ENCODE measurements around the gene CDRT4.

CDRT4 gene

DNA sequence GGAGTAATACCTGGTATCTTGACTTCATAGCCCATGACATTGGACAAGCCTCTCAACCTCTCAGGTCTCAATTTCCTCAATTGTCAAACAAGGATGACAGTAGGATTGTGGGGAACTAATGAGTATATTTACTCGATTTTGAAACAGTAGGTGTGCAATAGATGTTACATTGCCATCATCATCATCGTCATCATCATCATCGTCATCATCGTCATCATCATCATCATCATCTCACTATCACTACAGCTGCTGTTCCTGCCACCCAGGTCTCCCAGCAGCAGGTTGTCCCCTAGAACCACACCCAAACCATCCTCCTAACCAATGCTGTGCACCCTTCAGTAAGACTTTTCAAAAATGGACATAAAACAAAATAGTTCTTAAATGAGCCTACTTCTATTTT, 24.8 kb upstream of the CDRT4 start:
- DNase-seq, result no peak

DNA sequence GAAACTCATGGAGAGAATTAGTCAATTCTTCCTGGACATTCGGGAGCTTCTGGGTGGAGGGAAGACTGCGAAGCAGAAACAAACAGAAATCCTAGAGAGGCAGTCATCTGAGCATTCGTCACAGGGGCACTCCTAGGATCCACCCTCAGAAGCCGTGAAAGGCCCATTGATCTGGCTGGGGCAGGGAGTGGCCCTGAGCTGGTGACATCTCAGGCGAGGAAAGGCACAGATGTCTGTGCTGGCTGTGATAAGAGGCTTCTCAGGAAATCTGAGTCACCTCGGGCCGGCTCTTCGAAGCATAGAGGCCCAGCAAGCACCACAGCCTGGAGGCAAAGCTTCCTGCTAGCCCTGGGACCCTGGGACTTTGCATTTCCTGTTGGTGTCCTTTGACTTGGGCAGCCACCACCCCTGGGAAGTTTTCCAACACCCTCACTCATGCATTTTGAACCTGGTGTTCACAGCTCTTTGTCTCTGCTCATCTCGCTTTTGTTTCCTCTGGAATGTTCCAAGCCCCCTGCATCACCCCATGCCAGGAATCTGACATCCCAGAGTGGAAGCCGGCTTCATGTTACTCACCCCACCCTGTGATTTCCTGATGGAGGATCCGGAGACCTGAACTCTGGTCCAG, 23.3 kb upstream of the CDRT4 start:
- no peak for DNase-seq

DNA sequence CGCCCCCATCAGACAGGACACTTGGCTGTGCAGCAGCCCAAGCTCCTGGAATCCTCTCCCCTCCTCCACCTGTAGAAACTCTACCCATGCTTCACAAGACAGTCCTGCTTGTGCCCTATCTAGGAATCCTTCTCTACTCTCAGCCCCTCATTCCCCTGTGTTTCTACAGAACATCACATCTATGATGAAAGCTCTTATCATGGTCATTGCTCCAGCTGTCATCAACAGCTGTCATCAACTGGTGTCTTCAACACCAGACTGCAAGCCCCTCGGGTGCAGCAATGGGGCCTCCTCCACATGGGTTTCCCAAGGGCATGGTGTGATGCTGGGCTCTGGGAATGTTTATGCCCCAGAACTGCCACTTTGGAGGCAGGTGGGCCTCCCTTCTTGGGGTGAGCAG, 21.1 kb upstream of the CDRT4 start:
- no peak for DNase-seq

DNA sequence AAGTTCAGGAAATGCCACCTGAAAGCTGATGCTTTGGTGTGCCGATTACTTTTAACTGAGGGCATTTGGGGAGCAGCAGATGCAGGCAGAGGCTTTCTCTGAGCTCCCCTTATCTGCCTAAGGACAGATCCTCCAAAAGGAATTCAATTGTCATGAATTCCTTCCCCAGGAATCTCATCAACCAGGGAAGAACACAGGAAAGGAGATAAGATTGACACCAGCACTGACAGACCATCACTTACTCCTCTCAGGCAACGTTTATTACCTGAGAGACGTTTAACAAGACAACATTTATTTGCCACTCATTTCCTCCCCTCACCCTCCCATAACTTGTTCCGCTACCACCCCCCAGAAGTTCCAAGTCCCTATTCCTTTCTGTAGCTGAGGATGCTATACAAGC, 17.6 kb upstream of the CDRT4 start:
- DNase-seq, result no peak

DNA sequence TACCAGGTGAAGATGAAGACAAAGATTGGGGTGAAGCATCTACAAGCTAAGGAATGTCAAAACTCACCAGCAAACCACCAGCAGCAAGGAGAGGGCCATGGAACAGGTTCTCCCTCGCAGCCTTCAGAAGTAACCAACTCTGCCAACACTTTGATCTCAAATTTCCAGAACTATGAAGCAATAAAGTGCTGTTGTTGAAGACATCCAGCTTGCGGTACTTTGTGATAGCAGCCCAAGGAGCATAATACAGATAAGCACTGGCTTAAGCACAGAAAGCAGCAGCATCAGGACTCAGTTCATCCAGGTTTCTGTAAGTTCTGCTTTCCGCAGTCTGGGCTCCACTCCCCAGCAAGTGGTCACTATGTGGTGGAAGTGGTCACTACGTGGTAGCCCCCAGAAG, 16.0 kb upstream of the CDRT4 start:
- DNase-seq, result no peak

DNA sequence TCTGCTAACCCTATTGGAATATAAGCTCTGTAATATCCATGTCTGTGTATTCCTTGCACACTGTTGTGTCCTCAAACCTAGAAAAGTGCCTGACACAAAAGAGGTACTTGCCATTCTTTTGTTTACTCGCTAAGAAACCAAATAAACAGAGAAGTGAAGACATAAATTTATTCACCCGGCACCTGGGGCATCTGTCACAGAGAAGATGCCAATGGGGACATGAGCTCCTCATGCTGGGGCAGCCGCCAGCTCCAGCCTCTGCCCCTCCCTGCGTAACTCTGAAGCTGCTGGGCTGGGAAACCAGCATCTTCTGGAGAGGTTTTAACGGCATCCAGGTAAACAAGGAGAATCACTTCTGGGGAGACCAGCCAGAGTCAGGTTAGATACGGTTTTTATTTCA, 15.1 kb upstream of the CDRT4 start:
- no peak for DNase-seq

DNA sequence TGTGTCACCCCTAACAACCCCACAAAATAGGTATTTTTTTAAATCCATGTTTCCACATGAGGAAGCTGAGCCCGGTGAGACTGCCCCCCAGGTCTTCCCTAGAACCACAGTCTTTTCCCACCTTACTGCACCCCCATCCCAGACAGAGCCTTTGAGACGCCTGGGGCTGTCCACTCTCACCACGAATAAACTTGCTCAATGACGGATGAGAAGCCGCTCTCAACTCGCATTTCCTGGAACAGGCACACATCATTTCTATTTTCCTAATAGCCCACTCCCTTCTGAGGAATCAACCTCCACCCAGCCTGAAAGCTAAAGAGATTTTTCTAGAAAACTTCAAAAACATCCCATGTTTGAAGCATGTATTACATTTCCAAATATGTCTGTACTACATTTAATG, 14.1 kb upstream of the CDRT4 start:
- DNase-seq, result no peak

DNA sequence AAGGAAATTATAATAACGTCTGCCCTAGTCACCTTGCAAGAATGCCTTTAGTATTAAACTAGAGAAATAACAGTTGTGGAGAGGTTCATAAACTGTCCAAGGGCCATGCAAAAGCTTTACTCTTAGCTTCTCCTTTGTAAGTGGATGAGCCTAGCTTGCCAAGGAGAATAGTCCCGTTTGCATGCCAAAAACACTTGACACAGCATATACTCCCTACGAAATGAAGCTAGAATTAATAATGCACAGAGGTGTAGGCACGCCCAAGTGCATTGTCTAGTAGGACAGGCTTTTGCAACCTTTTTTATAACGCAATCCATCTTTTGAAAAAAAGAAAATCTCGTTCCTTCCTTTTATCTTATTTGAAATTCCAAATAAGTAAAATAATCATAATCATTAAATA, 12.8 kb upstream of the CDRT4 start:
- DNase-seq, result no peak

DNA sequence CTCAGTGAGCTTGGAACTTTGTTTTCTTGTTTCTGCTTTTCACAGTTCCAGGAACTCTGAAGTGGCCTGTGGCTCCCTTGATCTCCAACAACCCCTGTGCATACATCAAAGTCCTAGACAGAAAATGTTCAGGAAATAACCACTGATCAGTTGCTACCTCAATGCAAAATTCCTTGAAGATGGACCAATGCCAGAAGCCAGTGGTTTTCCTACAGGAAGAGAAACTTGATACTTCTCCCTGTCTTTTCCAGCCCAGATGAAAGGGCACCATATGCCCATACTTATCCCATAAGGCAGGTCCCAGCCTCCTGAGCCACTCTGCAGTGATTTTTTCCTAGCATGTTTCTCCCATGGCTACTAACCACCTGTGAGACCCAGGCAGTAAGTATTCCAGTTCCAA, 12.3 kb upstream of the CDRT4 start:
- DNase-seq, result no peak

DNA sequence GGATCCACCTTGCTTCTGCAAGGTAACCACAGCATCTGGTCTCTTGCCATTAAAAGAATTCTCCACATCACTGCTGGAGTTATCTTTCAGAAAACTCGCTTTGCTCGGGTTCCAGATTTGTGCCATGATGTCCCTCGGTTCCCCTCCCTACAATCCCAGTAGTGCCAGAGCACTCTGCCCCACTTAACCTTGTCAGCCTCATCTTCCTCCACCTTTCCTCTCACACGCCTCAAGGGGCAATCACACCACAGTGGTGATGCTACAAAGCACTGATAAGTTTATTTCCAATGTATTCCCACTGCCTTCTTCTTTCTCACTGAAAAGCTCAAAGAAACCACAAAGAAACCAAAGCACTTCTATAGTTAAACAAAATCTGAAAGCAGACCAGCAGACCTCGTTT, 11.4 kb upstream of the CDRT4 start:
- DNase-seq, result no peak

DNA sequence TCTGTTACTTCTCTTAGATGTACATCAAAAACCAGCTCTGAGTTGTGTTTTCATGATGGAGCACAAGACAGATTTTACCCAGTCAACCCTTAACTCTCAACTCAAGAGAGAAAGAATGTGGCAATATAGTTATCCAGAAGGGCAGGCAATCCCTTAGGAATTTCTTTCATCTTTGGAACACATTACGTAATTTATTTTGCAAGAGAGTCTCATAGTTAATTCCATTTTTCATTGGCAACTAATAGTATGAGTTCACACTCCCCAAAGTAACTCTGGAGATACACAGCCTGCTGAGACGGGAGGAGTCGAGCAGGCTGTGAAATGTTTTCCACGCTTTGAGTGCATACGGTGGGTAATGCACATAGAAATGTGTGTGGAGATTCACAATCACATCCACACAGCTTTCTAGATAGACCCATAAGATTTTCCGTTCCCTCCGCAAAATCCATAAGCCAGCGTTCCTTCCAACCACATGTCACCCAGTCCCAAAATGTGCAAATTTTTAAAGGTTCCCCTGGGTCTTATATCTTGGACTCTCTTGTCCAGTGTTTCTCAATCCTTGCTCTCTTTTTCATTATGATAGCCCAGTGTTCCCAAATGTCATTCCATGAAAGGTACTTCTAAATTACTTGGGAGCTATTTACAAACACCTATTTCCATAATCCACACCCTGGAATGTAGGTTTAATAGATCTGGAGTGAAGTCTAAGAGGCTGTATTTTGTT, 8.4 kb upstream of the CDRT4 start:
- no peak for DNase-seq

DNA sequence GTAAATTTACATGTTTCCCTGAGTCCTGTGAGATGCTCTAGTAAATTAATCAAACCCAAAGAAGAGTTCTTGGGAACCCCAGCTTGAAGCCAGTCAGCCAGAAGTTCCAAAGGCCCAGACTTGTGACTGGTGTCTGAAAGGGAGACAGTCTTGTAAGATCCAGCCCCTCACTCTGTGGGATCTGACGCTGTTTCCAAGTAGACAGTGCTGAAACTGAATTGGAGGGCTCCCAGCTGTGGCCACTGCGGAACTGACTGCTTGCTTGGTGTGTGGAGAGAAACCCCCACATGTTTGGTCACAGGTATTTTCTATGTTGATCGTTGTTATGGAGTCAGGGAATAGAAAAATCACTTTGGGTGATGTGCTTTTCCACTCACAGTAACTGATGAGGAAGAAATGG, 5.5 kb upstream of the CDRT4 start:
- no peak for DNase-seq

DNA sequence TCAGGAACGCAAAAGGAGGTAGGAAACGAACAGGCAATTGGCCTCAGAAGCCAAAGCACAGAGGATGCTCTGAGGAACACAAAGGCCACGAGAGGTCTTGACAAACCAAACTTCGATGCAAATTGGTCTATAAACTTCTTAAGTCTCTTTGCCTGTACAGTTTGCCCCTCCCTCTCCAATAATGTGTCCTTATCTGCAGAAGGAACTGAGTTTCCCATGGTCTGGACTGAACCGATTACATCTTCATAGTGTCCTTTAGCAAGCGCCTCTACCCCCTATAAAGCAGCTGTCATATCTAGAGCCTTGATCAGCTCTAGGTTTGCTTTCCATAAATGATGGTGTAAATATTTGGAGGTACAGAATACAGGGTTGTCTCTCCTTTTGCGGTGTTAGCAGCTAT, 3.1 kb upstream of the CDRT4 start:
- DNase-seq, result no peak

DNA sequence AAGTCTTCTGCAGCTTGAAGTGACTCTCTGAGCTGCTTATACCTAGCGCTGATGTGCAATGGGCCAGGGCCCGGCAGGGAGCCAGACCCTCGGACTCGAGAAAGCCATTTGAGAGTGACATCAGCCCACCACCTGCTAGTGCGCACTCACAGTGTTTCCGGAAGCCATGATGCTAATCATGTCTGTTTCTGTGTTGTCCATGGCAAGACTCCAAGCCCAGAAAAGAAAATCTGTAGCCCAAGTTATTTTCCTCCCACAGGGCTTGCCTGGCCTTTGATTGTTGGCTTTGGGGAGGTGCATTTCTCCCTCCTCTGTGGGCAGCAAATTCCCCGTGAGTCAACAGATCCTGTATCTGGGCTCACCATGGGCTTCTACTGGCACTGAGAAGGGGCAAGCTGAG, 1.8 kb upstream of the CDRT4 start:
- no peak for DNase-seq

DNA sequence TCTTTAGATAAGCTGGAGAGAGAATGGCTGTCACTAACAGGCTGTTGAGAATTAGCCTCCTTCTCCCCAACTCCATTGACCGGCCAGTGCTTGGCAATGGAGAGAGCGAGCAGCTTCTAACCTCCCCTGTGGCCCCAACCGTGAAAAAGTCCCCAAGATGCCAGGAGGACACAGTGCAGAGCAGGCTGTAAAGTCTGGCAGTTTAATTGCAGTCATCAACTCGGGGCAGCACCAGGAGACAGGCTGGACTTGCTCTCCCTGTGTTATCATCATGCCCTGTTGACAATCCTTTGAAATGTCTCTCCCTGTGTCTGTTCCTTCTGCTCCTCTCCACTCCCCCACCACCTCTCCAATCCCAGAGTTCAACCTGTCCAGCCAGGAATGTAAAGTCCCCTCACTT, 705 bp upstream of the CDRT4 start:
- DNase-seq, result no peak

DNA sequence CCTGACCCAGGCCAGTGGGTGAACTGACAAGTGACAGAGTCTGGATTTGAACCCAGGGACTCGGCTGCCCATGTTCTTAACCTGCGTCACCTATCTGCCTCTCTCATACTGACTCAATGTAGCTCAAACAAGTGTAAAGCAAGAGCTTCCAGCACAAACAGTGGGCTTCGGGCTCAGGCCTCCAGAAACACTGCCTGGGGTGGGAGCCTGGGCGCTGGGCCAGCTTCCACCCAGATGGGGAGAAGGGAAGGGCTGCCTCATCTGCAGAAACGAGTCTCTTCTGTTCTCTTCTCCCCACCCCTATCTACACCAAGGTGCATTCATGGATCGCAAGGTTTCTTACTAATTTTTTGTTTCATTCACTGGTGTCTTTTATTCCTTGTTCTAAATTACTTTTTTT, 1.3 kb downstream of the CDRT4 start:
- DNase-seq, result no peak

DNA sequence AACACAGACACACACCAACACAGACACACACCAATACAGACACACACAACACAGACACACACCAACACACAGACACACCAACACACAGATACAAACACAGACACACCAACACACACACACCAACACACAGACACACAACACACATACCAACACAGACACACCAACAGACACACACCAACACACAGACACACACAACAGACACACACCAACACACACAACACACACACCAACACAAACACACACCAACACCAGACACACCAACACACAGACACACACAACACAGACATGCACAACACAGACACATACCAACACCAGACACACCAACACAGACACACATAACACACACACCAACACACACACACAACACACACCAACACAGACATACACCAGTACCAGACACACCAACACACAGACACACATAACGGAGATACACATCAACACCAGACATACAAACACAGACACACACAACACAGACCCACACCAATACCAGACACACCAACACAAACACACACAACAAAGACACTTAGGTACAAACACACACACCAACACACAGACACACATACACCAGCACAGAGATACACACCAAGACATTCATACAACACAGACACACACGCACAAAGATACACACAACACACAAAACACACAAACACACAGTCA, 2.2 kb downstream of the CDRT4 start:
- no peak for DNase-seq

DNA sequence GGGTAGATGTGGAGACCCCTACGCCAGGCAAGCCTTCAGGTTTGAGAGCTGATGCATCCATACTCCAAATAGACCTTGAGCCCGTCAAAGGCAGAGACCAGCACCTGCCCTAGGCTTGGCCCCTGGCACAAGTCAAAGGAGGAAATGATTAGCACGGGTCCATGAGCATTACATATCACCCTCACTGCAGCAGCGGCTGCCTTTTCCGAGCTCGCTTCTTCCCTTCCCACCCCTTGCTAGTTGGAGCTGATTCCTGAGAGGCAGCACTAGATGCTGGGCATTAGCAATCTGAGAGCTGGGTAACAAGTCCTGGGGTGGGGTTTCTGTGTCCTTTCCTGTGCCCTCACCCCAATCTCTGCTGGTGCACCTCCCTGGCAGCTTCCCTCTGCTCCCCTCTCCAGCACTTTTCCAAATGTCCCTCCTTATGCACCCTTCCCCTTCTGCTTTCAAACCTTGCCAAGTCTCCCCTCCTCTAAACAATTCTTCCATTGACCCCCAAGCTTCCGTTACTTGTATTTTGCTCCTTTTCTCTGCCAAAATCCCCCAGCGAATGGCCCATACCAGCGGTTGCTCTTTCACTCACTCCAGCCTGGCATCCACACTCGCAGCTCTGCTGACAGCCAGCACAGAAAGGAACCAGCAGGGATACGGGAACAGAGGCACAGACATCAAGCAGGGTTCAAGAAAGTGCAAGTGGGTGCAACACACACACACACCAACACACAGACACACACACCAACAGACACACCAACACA, 3.0 kb downstream of the CDRT4 start:
- no peak for DNase-seq

DNA sequence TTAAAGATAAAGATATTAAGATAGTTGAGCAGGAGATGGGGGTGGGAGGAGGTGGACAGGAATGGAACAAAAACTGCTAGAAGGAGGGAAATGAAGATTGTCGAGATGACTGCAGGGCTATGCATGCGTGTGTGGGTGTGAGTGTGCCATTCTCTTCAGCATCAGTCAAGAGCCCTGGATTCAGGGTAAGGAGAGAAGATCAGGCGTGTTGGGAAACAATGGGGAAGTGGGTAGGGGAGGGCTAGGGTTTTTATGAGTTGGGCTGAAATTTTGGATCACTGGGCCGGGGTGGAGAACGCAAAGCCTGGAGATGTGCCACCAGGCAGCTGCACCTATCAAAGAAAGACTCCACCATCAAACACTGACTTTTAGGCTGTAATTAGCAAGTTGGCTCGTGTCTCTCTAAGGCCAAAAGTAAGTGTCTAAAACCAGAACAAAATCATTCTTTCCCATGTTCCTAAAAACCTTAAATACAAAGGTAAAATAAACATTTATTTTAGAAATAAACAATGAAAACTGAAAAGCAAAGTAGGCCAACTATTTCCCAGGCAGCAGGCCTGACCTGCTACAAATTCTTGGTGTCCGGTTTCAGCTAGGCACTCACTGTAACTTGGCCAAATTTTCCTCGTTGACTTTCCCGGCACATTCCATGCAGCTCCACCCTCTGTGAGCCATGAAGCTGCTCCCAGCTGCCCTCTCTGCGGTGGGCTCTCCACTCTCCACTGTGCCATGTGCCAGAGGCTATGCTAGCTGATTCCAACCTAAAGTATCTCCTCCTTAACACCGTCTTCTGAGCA, 4.2 kb downstream of the CDRT4 start:
- no peak for DNase-seq

DNA sequence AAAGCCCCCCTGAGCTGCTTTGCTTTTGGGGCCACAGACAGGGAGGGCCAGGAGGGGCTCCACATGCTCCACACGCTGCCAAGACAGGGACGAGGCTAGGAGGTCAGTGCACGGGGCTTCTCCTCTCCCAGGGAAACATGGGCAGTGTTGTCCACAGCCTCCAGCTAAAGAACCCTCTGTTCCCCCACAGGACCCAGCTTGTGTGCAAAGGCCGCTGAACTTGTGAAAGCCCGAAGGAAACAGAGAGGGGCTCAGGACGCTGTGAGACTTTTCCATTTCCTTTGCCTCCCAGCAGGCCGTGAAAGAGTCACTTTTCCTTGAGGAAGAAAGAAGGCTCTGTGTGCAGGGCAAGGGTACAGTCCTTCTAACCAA, 9.7 kb downstream of the CDRT4 start:
- DNase-seq, result no peak

DNA sequence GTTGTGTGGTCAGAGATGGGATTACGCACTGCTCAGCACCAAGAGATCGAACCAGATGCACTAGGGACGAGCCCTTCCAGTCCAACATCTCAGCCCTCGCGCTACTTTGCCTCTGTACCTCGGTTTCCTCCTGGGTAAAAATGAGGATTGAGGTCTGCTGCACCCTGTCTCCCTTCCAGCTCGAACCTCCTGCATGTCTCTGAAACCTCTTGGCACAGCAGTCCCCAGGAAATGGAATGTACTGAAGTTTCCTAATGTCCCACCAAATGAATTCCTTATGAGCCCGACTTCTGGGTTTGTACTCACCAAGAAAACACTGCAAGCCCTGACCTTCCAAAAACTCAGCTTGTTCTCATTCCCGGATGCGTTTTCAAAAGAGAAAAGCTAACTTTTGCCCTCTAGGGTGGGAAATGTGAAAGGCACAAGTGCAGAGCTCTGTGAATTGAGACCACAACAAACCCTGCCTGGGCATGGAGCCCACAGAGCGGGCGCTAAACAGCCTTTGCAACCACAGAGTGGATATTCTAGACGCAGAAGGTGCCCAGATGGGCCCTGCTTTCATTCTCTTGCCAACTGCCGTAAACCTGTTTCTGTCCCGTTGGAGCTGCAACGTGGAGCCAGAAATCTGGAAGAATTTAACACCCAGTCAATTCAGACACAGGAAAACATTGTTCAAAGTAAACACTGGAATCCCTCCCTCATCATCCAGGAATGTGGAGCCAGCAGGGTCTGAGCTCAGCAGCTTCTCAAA, 10.3 kb downstream of the CDRT4 start:
- DNase-seq, result no peak

DNA sequence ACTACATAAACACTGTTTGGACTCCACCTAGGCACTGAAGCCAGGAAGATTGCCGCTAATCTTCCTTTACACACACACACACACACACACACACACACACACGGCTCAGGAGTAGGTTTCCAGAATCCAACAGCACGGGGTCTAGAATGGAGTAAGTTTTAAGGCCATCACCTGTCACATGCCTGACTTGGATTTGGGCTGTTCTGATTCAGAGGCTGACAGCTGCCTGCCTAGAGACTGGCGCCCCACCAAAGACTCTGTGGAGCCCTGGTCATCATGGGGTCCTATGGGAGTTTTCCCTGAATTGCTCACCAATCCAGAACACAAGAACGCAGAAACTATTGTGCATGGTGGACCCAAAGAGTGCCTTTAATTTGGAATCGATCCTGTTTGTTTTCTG, 10.9 kb downstream of the CDRT4 start:
- no peak for DNase-seq

Data from NCI-H146 (cell line).